GM12892 (cell line): Measurements from ENCODE around the gene NTN3.

Experiments used
- DNase-seq: peaks from one replicate; pipeline ENCODE4 v3.0.0; 2011; ENCODE audit not compliant: insufficient read length
- FAIRE-seq: peaks from 2 replicates; lab custom pipeline; 2011; peaks lifted over from hg19 to GRCh38; lab: Jason Lieb, UNC
- POLR2A ChIP-seq: IDR thresholded peaks from 2 replicates; pipeline ENCODE4 v1.6.1; 2011; ENCODE audit warnings: low read depth, low read length, control low read depth
- POLR2AphosphoS5 ChIP-seq: IDR thresholded peaks from 2 replicates; pipeline ENCODE4 v1.6.1; 2011; ENCODE audit warnings: low read depth, low read length, control low read depth
- TAF1 ChIP-seq: IDR thresholded peaks from 2 replicates; pipeline ENCODE4 v1.6.1; 2011; ENCODE audit warnings: low read depth, mild to moderate bottlenecking, control low read depth, low read length, borderline replicate concordance

The NTN3 gene

DNA sequence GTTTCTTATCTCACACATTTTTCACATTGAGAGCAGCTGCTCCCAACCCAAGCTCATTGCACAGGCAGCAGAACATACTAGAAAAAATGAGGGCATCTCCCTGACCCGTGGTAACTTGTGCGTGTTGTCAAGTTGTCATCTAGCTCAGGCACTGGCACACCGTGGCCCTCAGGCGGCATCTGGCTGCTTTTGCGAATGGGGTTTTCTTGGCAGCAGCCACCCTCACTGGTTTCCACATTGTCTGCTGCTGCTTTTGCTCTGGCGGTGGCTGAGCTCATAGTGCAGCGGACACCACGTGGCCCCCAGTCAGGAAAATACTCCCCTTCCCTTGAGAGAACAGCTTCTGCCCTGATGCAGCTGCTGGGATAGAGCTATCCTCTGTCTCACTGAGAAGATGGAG, 20.6 kb upstream of the NTN3 start:
- FAIRE-seq, result no peak
- TF ChIP-seq POLR2A (no peak), TAF1 (no peak), POLR2AphosphoS5 (no peak)
- no peak for DNase-seq

DNA sequence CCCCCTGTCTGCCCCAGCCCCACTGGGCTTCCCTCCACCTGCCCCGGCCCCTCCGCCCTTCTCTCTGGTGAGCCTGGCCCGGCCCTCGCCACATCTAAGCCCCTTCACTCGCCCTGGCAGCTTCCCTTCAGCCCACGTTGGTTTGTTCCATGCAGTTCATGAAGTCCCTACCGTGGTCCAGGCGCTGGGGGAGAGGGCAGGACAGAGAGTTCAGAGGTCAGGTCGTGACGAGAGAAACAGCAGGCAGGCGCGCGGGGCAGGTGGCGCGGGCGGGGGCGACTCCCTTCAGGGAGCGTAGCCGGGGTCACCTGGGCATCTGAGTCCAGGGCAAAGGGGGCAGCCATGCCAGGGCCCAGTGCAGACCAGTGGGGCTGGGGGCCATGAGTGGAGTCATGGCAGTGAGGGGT, 20.1 kb upstream of the NTN3 start:
- FAIRE-seq (no peak), DNase-seq (no peak)
- TF ChIP-seq POLR2AphosphoS5 (no peak), POLR2A (no peak), TAF1 (no peak)

DNA sequence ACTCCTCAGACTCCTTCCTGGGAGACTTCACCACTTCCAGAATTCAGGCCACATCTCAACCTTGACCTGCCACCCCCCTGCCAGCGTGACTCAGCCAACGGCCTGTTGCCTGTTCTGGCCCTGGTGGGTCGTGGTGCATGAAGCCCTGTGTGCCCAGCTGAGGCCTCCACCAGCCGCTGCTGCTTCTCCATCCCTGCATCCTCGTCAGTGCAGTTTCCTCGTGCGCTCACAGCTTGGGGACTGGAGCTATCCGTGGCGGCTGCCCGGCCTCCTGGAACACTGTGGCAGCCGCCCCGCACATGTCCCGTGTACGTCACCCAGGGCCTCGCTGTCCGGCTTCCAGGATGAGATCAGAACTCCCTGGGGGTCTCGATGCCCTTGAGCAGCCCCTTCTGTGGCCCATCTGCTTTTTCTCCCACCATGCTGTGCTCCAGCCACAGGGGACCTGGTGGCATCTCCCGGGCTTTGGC, 19.2 kb upstream of the NTN3 start:
- no peak for DNase-seq
- no peak for FAIRE-seq
- no peak for TF ChIP-seq TAF1
- no peak for TF ChIP-seq POLR2A
- no peak for TF ChIP-seq POLR2AphosphoS5

DNA sequence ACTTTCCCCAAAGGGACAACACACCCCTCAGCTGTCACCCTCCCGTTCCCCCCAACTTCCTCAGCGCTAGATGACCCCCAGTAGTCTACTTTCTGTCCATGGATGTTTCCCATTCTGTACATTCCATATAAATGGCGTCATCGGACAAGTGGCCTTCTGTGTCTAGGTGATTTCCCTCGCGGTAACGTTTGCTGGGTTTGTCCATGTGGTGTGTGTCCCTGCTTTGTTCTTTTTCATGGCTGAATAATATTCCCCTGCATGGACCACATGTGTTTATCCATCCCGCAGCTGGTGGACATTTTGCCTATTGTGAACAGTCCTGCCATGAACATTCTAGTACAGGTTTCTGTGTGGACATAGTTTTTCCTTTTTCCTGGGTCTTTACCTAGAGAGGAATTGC, 18.4 kb upstream of the NTN3 start:
- TF ChIP-seq TAF1 (no peak), POLR2A (no peak), POLR2AphosphoS5 (no peak)
- DNase-seq, result no peak
- FAIRE-seq, result no peak

DNA sequence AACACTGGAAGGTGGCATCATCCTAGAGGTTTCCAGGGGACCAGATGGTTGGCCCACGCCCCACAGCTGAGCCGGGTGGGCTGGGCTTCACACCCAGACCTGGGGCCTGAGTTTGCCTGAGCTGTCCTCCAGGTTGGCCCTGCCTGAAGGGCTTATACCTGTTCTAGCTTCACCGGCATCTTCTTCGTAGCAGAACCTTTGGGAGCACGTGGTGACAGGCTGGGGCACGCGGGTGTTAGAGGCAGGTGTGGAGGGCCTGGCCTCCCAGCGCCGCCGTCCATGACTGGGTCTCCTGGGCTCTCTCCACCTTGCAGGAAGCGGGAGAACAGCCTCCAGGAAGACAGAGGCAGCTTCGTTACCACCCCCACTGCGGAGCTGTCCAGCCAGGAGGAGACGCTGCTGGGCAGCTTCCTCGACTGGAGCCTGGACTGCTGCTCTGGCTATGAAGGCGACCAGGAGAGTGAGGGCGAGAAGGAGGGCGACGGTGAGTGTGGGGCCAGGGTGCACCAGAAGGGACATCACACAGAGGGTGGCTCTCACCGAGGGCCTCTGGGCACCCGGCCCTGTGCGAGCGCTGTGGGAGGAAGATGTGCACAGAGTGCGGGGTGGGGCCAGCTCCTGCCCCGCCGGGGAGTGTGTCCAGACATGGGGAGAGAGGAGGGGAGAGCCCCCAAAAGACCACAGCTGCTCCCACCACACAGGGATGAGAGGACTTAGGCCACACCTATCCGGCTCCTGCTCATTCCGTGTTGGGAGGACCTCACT, 15.8 kb upstream of the NTN3 start:
- DNase-seq (no peak), FAIRE-seq (no peak)
- TF ChIP-seq TAF1 (no peak), POLR2A (no peak), POLR2AphosphoS5 (no peak)

DNA sequence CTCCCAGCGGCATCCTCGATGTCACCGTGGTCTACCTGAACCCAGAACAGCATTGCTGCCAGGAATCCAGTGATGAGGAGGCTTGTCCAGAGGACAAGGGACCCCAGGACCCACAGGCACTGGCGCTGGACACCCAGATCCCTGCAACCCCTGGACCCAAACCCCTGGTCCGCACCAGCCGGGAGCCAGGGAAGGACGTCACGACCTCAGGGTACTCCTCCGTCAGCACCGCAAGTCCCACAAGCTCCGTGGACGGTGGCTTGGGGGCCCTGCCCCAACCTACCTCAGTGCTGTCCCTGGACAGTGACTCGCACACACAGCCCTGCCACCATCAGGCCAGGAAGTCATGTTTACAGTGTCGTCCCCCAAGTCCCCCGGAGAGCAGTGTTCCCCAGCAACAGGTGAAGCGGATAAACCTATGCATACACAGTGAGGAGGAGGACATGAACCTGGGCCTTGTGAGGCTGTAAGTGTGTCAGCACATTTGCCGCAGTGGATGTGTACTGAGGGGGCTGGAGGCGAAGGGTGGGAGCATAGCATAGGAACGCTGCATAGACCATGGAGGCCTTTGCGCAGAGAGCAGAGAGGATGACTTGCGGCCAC, 14.4 kb upstream of the NTN3 start:
- DNase-seq, result no peak
- no peak for FAIRE-seq
- no peak for TF ChIP-seq POLR2A
- TF ChIP-seq TAF1, result no peak
- TF ChIP-seq POLR2AphosphoS5, result no peak

DNA sequence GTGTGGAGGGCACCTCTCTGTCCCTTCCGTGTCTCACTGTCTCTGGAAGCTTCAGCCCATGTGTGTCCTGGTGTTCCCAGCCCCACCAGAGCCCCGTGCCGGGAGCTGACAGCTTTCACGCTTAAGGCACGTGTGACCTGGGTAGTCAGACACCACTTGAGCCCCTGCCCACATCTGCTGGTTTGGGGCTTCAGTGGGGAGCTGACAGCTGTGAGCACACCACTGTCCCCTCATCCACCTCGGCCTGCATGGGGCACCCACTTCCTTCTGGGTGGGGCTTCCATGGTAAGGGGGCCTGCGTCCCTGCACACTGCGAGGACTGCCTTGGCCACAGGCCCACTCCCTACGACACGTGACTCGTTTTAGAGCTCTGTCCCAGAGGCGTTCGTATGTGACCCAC, 13.8 kb upstream of the NTN3 start:
- FAIRE-seq (no peak), DNase-seq (no peak)
- no peak for TF ChIP-seq POLR2AphosphoS5
- no peak for TF ChIP-seq TAF1
- TF ChIP-seq POLR2A, result no peak

DNA sequence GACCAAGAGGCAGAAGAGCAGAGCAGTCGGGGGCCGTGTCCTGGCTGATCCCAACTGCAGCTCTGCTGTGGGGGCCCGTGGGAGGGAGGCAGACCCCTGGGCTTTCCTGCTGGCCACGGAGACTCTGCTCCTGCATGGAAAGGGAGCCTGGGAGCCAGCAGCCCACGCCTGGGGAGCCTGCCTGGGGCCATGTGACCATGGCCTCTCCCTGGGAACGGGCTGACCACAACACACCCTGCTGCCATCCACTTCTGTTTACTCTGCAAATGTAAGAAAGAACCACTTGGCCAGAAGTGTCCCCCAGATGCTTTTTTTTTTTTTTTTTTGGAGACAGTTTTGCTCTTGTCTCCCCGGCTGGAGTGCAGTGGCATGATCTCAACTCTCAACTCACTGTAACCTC, 13.2 kb upstream of the NTN3 start:
- FAIRE-seq, result no peak
- TF ChIP-seq POLR2AphosphoS5 (no peak), POLR2A (no peak), TAF1 (no peak)
- no peak for DNase-seq

DNA sequence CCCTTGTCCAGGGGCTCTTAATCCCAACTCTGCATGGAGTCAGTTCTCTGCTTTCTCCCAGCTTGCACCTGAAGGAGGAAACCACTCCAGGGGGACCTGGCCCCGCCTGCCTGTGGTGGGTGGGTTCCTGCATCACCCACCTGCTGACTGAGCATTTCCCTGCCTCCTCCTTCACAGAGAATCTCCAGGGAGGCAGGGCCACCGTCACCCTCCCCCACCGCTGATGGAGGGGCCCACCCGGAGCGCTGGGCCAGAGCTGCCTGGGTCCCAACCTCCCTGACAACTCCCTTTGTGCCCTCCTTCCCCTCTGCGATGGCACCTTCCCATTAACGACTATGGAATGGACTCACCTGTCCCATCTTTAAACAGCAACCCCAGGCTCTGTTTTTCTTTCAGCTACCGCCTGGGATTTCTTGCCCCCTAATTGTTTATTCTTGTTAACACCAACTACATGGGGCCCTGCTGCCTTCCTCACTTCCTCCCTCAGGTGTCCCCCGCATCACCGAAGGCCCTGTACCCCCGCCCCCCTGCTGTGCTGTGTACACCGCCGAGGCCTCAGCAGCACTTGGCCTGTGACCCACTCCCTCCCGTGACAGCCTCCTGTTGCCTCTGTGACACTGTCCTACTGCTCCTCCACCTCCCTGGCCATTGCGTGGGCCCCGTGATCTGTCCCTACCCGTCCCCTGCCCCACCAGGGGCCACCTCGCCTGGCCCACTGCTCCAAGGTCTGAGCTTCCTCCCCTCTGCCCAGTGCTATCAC, 12.0 kb upstream of the NTN3 start:
- no peak for TF ChIP-seq TAF1
- TF ChIP-seq POLR2A, result no peak; the same call in 1 of the 2 replicates
- no peak for TF ChIP-seq POLR2AphosphoS5
- FAIRE-seq (peak; percentile 9), DNase-seq (no peak)

DNA sequence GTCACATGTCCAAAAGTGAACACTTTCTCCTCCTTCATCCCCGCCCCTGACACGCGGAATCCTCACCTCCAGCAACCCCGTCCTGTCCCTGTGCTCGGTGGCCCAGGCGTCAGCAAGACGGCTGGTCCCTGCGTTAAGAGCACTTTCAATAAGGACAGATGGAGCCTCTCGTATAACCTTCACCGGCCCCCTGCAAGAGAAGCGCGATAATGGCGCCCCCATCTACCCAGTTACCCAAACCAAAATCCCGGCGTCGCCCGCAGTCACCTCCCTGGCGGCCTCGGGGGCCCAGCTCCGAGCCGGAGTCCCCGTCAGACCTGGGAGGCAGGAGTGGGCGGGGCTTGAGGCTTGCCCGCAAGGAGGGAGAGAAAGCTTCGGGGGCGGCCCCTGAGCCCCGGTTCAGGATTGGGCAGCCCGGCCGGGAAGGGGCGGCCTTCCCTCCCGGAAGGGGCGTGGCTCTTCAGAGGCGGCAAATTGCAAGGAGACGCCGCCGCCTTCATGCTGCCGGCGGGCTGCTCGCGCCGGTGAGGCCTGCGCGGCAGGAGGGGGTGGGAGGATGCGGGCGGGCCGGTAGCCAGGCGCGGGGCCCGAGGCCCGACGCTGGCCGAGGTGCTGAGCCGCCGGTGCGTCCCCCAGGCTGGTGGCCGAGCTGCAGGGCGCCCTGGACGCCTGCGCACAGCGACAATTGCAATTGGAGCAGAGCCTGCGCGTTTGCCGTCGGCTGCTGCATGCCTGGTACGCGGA, 11.3 kb upstream of the NTN3 start, which contains the start of gene TEDC2:
TEDC2 (plus strand) TSS at position 463 of the 744 bp plus-strand sequence; CDS start at position 499, 36 bp downstream.
- FAIRE-seq (peak; percentile 98), DNase-seq (peak; percentile 100)
- TF ChIP-seq POLR2AphosphoS5 (peak; percentile 26; the same call in 1 of the 2 replicates), POLR2A (no peak; the same call in 1 of the 2 replicates)

DNA sequence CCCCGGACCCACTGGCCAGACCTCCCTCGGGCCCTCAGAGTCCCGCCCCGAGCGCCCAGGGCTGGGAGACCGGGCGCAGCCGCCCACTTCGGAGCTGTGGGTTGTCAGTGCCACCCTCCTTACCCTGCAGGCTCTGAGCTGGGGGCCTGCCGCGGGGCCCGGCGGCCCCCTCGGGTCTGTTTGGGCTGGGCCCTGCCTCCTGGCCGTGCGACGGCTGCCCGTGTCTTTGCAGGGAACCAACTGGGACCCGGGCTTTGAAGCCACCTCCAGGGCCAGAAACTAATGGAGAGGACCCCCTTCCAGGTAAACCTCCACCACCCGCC, 10.7 kb upstream of the NTN3 start:
- FAIRE-seq, result no peak
- TF ChIP-seq TAF1 (no peak), POLR2A (no peak), POLR2AphosphoS5 (no peak)
- DNase-seq, result no peak
